Measurements from ENCODE around the gene ZNF639. TPM values are rescaled to one million over a fixed set of nuclear protein-coding genes. Genes with fewer than 3 reads are reported as not detected.

The ZNF639 gene
- total RNA-seq, 1 donor from 2014 or later: 37.3 TPM

DNA sequence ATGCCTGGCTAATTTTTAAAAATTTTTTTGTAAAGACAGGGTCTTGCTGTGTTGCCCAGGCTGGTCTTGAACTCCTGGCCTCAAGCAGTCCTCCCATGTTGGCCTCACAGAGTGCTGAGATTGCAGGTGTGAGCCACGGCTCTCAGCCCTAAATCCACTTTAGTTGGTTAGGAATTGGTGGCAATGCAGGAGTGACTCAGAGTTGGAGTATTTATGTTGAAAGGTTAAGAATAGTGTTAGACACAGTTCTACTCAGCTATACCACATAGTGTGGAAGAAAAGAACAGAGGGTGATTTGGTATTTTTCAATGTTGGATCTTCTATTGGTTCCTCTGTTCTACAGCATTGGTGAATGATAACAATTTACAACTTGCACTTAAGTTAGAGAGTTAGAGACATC, 7.6 kb downstream of the ZNF639 start:
- H3K4me3 ChIP-seq: no peak overlapping the region

DNA sequence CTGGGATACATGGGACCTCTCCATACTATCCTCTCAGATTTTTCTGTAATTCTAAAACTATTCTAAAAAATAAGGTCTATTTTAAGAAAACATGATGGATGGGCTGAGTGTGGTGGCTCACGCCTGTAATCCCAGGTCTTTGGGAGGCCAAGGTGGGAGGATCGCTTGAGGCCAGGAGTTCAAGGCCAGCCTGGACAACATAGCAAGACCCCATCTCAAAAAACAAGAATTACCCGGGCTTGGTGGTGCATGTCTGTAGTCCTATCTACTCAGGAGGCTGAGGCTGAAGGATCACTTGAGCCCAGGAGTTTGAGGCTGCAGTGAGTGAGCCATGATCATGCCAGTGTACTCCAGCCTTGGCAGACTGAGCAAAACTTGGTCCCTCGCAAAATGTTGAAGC, 9.4 kb downstream of the ZNF639 start:
- H3K36me3 ChIP-seq: peaks cover 8 to 55% of the 10 kb centered on the region in 2 donors
- intact Hi-C loops (cut with DNase I): no loop called here
- H3K27me3 ChIP-seq: no peaks in the 10 kb centered on the region
- no peak for DNase-seq (ENCODE audit: extremely low spot score in 2 of 2)
- H3K9me3 ChIP-seq: no peaks in the 10 kb centered on the region
- no peaks in the 10 kb centered on the region for H3K4me1 ChIP-seq
- no peak overlapping the region for H3K4me3 ChIP-seq
- no peak for TF ChIP-seq POLR2A (IDR thresholded peaks at IDR 0.05)
- no peak for TF ChIP-seq POLR2AphosphoS5 (IDR thresholded peaks at IDR 0.05; ENCODE audit: insufficient read depth in 1 of 2, low read depth in 1 of 2)
- TF ChIP-seq, protein P1, sequence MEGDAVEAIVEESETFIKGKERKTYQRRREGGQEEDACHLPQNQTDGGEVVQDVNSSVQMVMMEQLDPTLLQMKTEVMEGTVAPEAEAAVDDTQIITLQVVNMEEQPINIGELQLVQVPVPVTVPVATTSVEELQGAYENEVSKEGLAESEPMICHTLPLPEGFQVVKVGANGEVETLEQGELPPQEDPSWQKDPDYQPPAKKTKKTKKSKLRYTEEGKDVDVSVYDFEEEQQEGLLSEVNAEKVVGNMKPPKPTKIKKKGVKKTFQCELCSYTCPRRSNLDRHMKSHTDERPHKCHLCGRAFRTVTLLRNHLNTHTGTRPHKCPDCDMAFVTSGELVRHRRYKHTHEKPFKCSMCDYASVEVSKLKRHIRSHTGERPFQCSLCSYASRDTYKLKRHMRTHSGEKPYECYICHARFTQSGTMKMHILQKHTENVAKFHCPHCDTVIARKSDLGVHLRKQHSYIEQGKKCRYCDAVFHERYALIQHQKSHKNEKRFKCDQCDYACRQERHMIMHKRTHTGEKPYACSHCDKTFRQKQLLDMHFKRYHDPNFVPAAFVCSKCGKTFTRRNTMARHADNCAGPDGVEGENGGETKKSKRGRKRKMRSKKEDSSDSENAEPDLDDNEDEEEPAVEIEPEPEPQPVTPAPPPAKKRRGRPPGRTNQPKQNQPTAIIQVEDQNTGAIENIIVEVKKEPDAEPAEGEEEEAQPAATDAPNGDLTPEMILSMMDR (IDR thresholded peaks at IDR 0.05): no peak
- H3K27ac ChIP-seq: no peak overlapping the region

More for the DNA sequence above, 7.6 kb downstream of the ZNF639 start:
- DNase-seq (ENCODE audit: extremely low spot score in 2 of 2): no peak
- intact Hi-C loops (cut with DNase I): no loop called here
- H3K27ac ChIP-seq: no peak overlapping the region
- H3K9me3 ChIP-seq: no peaks in the 10 kb centered on the region
- H3K36me3 ChIP-seq: peaks cover 8 to 53% of the 10 kb centered on the region in 2 donors
- TF ChIP-seq, protein P1 (IDR thresholded peaks at IDR 0.05): no peak
- TF ChIP-seq POLR2A (IDR thresholded peaks at IDR 0.05) (no peak), POLR2AphosphoS5 (IDR thresholded peaks at IDR 0.05; ENCODE audit: insufficient read depth in 1 of 2, low read depth in 1 of 2) (no peak)
- no peaks in the 10 kb centered on the region for H3K27me3 ChIP-seq
- H3K4me1 ChIP-seq: peaks cover 6% of the 10 kb centered on the region

DNA sequence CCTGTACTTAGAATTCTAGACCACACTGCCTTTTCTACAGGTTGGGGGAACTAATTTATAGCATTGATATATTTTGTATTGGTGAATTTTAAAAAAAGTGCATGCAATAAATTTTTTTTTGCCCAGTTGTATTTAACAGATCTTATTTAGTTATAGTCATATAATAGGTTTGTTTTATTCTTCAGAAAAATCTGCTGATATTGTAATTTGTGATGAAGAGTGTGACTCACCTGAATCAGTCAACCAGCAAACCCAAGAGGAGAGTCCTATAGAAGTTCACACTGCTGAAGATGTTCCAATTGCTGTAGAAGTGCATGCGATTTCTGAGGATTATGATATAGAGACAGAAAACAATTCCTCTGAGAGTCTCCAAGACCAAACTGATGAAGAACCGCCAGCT, 10.3 kb downstream of the ZNF639 start:
- Histone ChIP-seq H3K4me1 (no peaks in the 10 kb centered on the region), H3K9me3 (no peaks in the 10 kb centered on the region), H3K36me3 (peaks cover 8 to 55% of the 10 kb centered on the region in 2 donors), H3K27me3 (no peaks in the 10 kb centered on the region), H3K27ac (no peak overlapping the region), H3K4me3 (no peak overlapping the region)
- DNase-seq (ENCODE audit: extremely low spot score in 2 of 2): no peak
- intact Hi-C loops (cut with DNase I): no loop called here
- TF ChIP-seq, protein P1 (IDR thresholded peaks at IDR 0.05): no peak
- TF ChIP-seq POLR2AphosphoS5 (IDR thresholded peaks at IDR 0.05; ENCODE audit: insufficient read depth in 1 of 2, low read depth in 1 of 2): no peak
- TF ChIP-seq POLR2A (IDR thresholded peaks at IDR 0.05): no peak

DNA sequence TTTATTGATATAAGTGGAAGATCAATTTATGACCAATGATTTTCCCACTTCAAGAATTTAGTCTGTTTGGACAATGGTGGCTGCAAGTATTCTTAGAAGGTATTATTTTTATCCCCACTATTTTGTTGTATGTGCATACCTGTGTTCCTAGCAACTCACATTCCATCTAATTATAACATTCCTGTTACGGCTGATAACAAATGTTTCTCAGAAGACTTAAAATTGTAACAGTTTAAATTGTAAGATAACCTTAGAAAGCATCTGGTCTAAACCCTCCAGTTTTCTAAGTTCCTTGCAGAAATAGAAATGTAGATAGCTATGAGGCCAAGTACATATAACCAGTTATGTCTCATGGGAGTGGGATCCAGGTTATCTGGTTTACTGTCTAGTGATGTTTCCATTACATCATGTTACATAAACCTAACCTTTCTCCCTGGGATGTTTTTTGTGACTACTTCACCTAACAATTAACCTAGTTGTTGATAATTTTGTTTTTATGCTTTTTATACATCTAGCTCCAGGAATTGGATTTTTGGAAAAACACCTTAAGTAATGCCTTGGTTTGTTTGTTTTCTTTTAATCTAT, 13.6 kb downstream of the ZNF639 start:
- no peak overlapping the region for H3K4me3 ChIP-seq
- no peak for DNase-seq (ENCODE audit: extremely low spot score in 2 of 2)
- no peaks in the 10 kb centered on the region for H3K4me1 ChIP-seq
- intact Hi-C loops (cut with DNase I): no loop called here
- TF ChIP-seq, protein P1 (IDR thresholded peaks at IDR 0.05): no peak
- TF ChIP-seq POLR2A (IDR thresholded peaks at IDR 0.05) (no peak), POLR2AphosphoS5 (IDR thresholded peaks at IDR 0.05; ENCODE audit: insufficient read depth in 1 of 2, low read depth in 1 of 2) (no peak)
- H3K36me3 ChIP-seq: peaks cover 3 to 27% of the 10 kb centered on the region in 2 donors
- no peak overlapping the region for H3K27ac ChIP-seq
- no peaks in the 10 kb centered on the region for H3K9me3 ChIP-seq
- no peaks in the 10 kb centered on the region for H3K27me3 ChIP-seq

DNA sequence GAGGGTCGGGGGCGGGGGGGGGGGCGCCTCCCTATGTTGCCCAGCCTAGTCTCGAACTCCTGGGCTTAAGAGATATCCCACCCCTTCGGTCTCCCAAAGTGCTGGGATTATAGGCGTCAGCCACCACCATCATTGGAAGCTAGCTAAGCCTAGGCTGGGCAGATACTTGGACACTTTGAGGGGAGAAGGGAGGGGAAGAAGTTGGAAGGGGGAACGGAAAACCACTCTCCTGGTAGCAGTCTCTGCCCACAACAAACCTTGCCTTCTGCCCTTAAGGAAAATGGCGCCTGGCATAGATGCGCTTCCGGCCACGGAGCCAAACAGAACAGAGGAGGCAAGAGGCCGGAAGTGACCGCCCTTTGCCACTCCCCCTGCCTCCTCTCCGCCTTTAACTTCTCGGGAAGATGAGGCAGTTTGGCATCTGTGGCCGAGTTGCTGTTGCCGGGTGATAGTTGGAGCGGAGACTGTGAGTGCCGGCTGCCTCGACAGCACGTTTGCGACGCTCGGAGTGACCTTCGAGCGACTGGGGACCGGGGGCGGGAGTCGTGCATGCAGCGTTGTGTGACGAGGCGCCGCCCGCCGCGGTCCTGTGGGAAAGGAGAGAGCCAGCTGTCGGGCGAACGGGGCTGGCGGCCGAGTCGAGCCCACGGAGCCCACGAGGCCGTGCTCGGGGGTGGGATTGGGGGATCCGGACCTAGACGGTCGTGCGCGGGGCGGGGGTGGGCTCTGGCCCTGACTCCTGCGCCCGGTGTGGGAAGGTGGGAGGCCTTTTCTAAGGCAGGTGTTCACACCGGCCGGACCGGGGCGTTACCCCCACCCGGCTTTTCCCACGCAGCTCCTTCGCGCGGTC, 24.7 kb downstream of the ZNF639 start, which contains the start of gene MFN1:
Gene MFN1 (plus strand): TSS at position 365 of the 850 bp plus-strand sequence. CDS start 1,143 bp downstream, outside the sequence.
- Histone ChIP-seq H3K36me3 (peaks cover 0 to 19% of the 10 kb centered on the region in 2 donors), H3K4me1 (peaks cover 17% of the 10 kb centered on the region), H3K27me3 (no peaks in the 10 kb centered on the region), H3K27ac (peak within 1 kb of the TSS; percentile 87), H3K9me3 (no peaks in the 10 kb centered on the region), H3K4me3 (peak within 1 kb of the TSS; percentile 92 to 95)
- DNase-seq (ENCODE audit: extremely low spot score in 2 of 2): peak in 1 of 2 donors; percentile 99
- TF ChIP-seq POLR2AphosphoS5 (IDR thresholded peaks at IDR 0.05; ENCODE audit: insufficient read depth in 1 of 2, low read depth in 1 of 2): peak; percentile 89 to 92
- TF ChIP-seq, protein P1 (IDR thresholded peaks at IDR 0.05): no peak
- TF ChIP-seq POLR2A (IDR thresholded peaks at IDR 0.05): peak in 1 of 2 donors; percentile 41
- intact Hi-C loops (cut with DNase I): no loop called here

Measured in vagina (tissue), 2 donors.